Neural cell (in vitro differentiated cells): ENCODE measurements around the gene ZCCHC3. TPM values are rescaled to one million over a fixed set of nuclear protein-coding genes. Genes with fewer than 3 reads are reported as not detected.

Experiments used
- H2AFZ ChIP-seq: fragments of 200-600, 300-800 bp; sonication (generic), shearing (Covaris generic); 2 replicates; pipeline ENCODE4 v1.6.0; 2014; ENCODE audit warnings: low read depth, mild to moderate bottlenecking, antibody characterized with exemption, low read length, moderate library complexity
- H3F3A ChIP-seq: fragments of 200-600 bp; shearing (Covaris generic); 2 replicates; pipeline ENCODE4 v1.6.1; 2016; ENCODE audit warnings: mild to moderate bottlenecking, moderate library complexity, mixed read lengths, antibody characterized with exemption, low read length; ENCODE audit not compliant: insufficient read depth, poor library complexity, severe bottlenecking
- H3K27ac ChIP-seq: fragments of 200-600, 300-800 bp; sonication (generic), shearing (Covaris generic); 2 replicates; pipeline ENCODE4 v1.5.1; 2014; ENCODE audit warnings: mild to moderate bottlenecking, low read length, moderate library complexity
- H3K27me3 ChIP-seq: fragments of 300-800, 200-600 bp; sonication (generic), shearing (Covaris generic); 2 replicates; pipeline ENCODE4 v1.6.0; 2014; ENCODE audit warnings: mild to moderate bottlenecking, low read depth, low read length, moderate library complexity; ENCODE audit not compliant: insufficient read depth
- H3K36me3 ChIP-seq: fragments of 300-800, 200-600 bp; sonication (generic), shearing (Covaris generic); 2 replicates; pipeline ENCODE4 v1.5.1; 2014; ENCODE audit warnings: mild to moderate bottlenecking, antibody characterized with exemption, low read length, moderate library complexity; ENCODE audit not compliant: insufficient read depth
- H3K4me2 ChIP-seq: fragments of 300-800, 200-600 bp; sonication (generic), shearing (Covaris generic); 2 replicates; pipeline ENCODE4 v1.6.0; 2014; ENCODE audit warnings: mild to moderate bottlenecking, low read length
- H3K4me3 ChIP-seq: fragments of 300-800, 200-600 bp; sonication (generic), shearing (Covaris generic); 2 replicates; pipeline ENCODE4 v1.5.1; 2014; ENCODE audit warnings: mild to moderate bottlenecking, low read length, moderate library complexity
- H3K79me2 ChIP-seq: fragments of 200-600 bp; shearing (Covaris generic); replicated peaks from 2 replicates; pipeline ENCODE4 v1.6.0; 2014; ENCODE audit warnings: mild to moderate bottlenecking, low read length, moderate library complexity; ENCODE audit not compliant: insufficient read depth
- H3K9ac ChIP-seq: fragments of 300-800, 200-600 bp; sonication (generic), shearing (Covaris generic); 2 replicates; pipeline ENCODE4 v1.6.1; 2016; ENCODE audit warnings: mild to moderate bottlenecking, low read length, mixed read lengths
- H3K9me2 ChIP-seq: fragments of 200-600 bp; shearing (Covaris generic); 2 replicates; pipeline ENCODE4 v1.6.1; 2016; ENCODE audit warnings: mild to moderate bottlenecking, low read length, mixed read lengths; ENCODE audit not compliant: insufficient read depth
- H3K9me3 ChIP-seq: fragments of 200-600, 300-800 bp; sonication (generic), shearing (Covaris generic); 2 replicates; pipeline ENCODE4 v1.6.1; 2016; ENCODE audit warnings: mild to moderate bottlenecking, mixed run types, low read length, moderate library complexity, mixed read lengths
- H4K20me1 ChIP-seq: fragments of 200-600 bp; shearing (Covaris generic); 2 replicates; pipeline ENCODE4 v1.6.1; 2016; ENCODE audit warnings: mild to moderate bottlenecking, mixed run types; ENCODE audit not compliant: insufficient read depth
- EP300 ChIP-seq: fragments of 450-650 bp; conservative IDR thresholded peaks from 2 replicates; pipeline ENCODE4 v1.6.1; 2014; ENCODE audit warnings: antibody characterized with exemption, mild to moderate bottlenecking, moderate library complexity; ENCODE audit not compliant: poor library complexity, severe bottlenecking
- EZH2 ChIP-seq: fragments of 200-600, 300-800 bp; shearing (Covaris generic), sonication (generic); IDR thresholded peaks from 2 replicates; pipeline ENCODE4 v1.6.1; 2014; ENCODE audit warnings: antibody characterized with exemption, low read length, borderline replicate concordance, mild to moderate bottlenecking; ENCODE audit not compliant: insufficient read depth, poor library complexity, severe bottlenecking
- MXI1 ChIP-seq: fragments of 450-650 bp; conservative IDR thresholded peaks from 2 replicates; pipeline ENCODE4 v1.6.1; 2014; ENCODE audit warnings: antibody characterized with exemption, mild to moderate bottlenecking; ENCODE audit not compliant: poor library complexity, severe bottlenecking
- POLR2AphosphoS5 ChIP-seq: IDR thresholded peaks from 2 replicates; pipeline ENCODE4 v1.6.1; 2012
- RAD21 ChIP-seq: fragments of 450-650 bp; conservative IDR thresholded peaks from 2 replicates; pipeline ENCODE4 v1.6.1; 2014; ENCODE audit warnings: antibody characterized with exemption, mild to moderate bottlenecking, moderate library complexity
- SMC3 ChIP-seq: fragments of 450-650 bp; conservative IDR thresholded peaks from 2 replicates; pipeline ENCODE4 v1.6.1; 2014; ENCODE audit warnings: antibody characterized with exemption, mild to moderate bottlenecking, moderate library complexity; ENCODE audit not compliant: poor library complexity
- TAF1 ChIP-seq: IDR thresholded peaks from 2 replicates; pipeline ENCODE4 v1.6.1; 2012; ENCODE audit warnings: low read depth
- polyA plus RNA-seq: library from polyadenylated mRNA; depleted of rRNA; stranded (reverse); fragments of >200 nt; gene quantifications from 2 replicates; pipeline ENCODE4 v1.2.3, GENCODE V29; 2014
- TF ChIP-seq, protein P1 (sequence below): fragments of 450-650 bp; IDR thresholded peaks from 2 replicates; pipeline ENCODE4 v1.5.1; 2014; ENCODE audit warnings: antibody characterized with exemption, mild to moderate bottlenecking, moderate library complexity; ENCODE audit not compliant: poor library complexity, severe bottlenecking
- TF ChIP-seq, protein P2 (sequence below): IDR thresholded peaks from 2 replicates; pipeline ENCODE4 v1.6.1; 2012; ENCODE audit warnings: borderline replicate concordance

ZCCHC3 gene
- polyA plus RNA-seq, 1 donor from 2014 or later, result 15.5 TPM

DNA sequence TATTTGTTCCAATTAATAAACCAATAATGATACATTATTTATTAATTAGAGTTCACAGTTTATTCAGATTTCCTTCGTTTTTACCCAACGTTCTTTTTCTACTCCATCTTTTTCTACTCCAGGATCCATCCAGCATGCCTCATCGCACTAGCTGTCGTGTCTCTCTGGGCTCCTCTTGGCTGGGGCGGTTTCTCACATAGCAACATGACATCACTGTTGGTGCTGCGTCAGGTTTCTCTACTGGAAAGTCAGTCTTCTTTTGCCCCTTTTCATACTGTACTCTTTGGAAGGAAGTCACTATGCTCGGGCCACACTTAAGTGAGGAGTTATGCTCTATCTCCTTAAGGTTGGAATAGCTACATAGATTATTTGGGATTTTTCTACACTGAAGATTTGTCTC is 14.2 kb downstream of the ZCCHC3 start:
- H3K27ac ChIP-seq, result peak overlapping the region; percentile 31

DNA sequence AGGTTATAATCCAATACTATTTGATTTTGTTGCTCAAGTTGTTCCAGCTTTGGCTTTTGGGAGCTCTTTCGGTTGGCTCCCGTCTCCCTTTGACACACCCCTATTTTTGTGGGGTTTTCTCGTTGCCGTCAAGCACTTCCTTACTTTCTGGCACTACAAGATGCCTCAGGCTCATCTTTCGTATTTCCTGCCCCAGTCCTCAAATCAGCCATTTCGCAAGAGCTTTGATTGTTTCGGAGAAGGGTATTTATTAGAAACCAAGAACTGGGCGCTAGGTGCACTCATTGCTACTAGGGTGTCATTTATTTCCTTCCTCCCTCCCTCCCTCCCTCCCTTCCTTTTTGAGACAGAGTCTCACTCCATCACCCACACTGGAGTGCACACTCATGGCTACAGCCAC is 14.7 kb downstream of the ZCCHC3 start:
- Histone ChIP-seq H3K27me3 (no peaks in the 10 kb centered on the region), H3K27ac (peak overlapping the region; percentile 31), H3K9ac (no peak overlapping the region), H3K36me3 (no peaks in the 10 kb centered on the region), H3K9me2 (no peaks in the 10 kb centered on the region), H3K9me3 (no peaks in the 10 kb centered on the region), H3K79me2 (peaks cover 4% of the 10 kb centered on the region), H3K4me2 (no peak overlapping the region), H2AFZ (no peak overlapping the region), H3K4me3 (no peak overlapping the region), H3F3A (peaks cover 20% of the 10 kb centered on the region), H4K20me1 (no peaks in the 10 kb centered on the region)
- TF ChIP-seq, protein P1, sequence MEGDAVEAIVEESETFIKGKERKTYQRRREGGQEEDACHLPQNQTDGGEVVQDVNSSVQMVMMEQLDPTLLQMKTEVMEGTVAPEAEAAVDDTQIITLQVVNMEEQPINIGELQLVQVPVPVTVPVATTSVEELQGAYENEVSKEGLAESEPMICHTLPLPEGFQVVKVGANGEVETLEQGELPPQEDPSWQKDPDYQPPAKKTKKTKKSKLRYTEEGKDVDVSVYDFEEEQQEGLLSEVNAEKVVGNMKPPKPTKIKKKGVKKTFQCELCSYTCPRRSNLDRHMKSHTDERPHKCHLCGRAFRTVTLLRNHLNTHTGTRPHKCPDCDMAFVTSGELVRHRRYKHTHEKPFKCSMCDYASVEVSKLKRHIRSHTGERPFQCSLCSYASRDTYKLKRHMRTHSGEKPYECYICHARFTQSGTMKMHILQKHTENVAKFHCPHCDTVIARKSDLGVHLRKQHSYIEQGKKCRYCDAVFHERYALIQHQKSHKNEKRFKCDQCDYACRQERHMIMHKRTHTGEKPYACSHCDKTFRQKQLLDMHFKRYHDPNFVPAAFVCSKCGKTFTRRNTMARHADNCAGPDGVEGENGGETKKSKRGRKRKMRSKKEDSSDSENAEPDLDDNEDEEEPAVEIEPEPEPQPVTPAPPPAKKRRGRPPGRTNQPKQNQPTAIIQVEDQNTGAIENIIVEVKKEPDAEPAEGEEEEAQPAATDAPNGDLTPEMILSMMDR, result no peak
- TF ChIP-seq POLR2AphosphoS5, result no peak
- no peak for TF ChIP-seq RAD21
- TF ChIP-seq EP300, result no peak
- no peak for TF ChIP-seq SMC3
- no peak for TF ChIP-seq TAF1
- TF ChIP-seq EZH2, result no peak

More for the DNA sequence above, 14.2 kb downstream of the ZCCHC3 start:
- no peaks in the 10 kb centered on the region for H3K9me2 ChIP-seq
- H4K20me1 ChIP-seq, result no peaks in the 10 kb centered on the region
- H2AFZ ChIP-seq, result no peak overlapping the region
- no peak overlapping the region for H3K9ac ChIP-seq
- no peaks in the 10 kb centered on the region for H3K36me3 ChIP-seq
- H3K27me3 ChIP-seq, result no peaks in the 10 kb centered on the region
- no peak overlapping the region for H3K4me3 ChIP-seq
- H3K79me2 ChIP-seq, result peaks cover 4% of the 10 kb centered on the region
- H3F3A ChIP-seq, result peaks cover 20% of the 10 kb centered on the region
- H3K4me2 ChIP-seq, result no peak overlapping the region
- TF ChIP-seq MXI1 (no peak), POLR2AphosphoS5 (no peak), RAD21 (no peak), EP300 (no peak), EZH2 (no peak), TAF1 (no peak), SMC3 (no peak)
- TF ChIP-seq, protein P2, sequence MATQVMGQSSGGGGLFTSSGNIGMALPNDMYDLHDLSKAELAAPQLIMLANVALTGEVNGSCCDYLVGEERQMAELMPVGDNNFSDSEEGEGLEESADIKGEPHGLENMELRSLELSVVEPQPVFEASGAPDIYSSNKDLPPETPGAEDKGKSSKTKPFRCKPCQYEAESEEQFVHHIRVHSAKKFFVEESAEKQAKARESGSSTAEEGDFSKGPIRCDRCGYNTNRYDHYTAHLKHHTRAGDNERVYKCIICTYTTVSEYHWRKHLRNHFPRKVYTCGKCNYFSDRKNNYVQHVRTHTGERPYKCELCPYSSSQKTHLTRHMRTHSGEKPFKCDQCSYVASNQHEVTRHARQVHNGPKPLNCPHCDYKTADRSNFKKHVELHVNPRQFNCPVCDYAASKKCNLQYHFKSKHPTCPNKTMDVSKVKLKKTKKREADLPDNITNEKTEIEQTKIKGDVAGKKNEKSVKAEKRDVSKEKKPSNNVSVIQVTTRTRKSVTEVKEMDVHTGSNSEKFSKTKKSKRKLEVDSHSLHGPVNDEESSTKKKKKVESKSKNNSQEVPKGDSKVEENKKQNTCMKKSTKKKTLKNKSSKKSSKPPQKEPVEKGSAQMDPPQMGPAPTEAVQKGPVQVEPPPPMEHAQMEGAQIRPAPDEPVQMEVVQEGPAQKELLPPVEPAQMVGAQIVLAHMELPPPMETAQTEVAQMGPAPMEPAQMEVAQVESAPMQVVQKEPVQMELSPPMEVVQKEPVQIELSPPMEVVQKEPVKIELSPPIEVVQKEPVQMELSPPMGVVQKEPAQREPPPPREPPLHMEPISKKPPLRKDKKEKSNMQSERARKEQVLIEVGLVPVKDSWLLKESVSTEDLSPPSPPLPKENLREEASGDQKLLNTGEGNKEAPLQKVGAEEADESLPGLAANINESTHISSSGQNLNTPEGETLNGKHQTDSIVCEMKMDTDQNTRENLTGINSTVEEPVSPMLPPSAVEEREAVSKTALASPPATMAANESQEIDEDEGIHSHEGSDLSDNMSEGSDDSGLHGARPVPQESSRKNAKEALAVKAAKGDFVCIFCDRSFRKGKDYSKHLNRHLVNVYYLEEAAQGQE, result no peak
- TF ChIP-seq, protein P1, result no peak
- no peaks in the 10 kb centered on the region for H3K9me3 ChIP-seq
